ENCODE results near the gene ZMAT5. TPM values are rescaled to one million over a fixed set of nuclear protein-coding genes. Genes with fewer than 3 reads are reported as not detected.

The ZMAT5 gene
- total and polyA plus RNA-seq, 12 donors: 15.1 to 46.7 (median 21.0) TPM

GRCh38 chr22:29705651-29706050 is 61.2 kb downstream of the ZMAT5 start:
- WGBS, 2 donors: 80 to 83% methylated on average over 7 of the region's 7 CpGs
- Histone ChIP-seq H3K4me1 (peaks cover 0 to 30% (median 11%) of the 10 kb centered on the region in 9 donors), H3K4me3 (no peak overlapping the region), H3K36me3 (no peaks in the 10 kb centered on the region), H3K9me3 (no peaks in the 10 kb centered on the region), H3K27ac (no peak overlapping the region), H3K27me3 (peaks cover 0 to 66% (median 36%) of the 10 kb centered on the region in 7 donors)
- DNase-seq: no peak
- TF ChIP-seq CTCF (IDR thresholded peaks at IDR 0.05): no peak
- intact Hi-C loops (cut with DNase I): no loop called here
- ATAC-seq: no peak

GRCh38 chr22:29704528-29705285 is 62.1 kb downstream of the ZMAT5 start:
- peaks cover 0 to 30% (median 11%) of the 10 kb centered on the region in 9 donors for H3K4me1 ChIP-seq

GRCh38 chr22:29703569-29704195 is 63.1 kb downstream of the ZMAT5 start:
- WGBS, 2 donors: 18 to 30% methylated on average over 7 of the region's 7 CpGs
- Histone ChIP-seq H3K27me3 (peaks cover 0 to 52% (median 39%) of the 10 kb centered on the region in 7 donors), H3K4me3 (no peak overlapping the region), H3K9me3 (no peaks in the 10 kb centered on the region), H3K4me1 (peaks cover 0 to 30% (median 11%) of the 10 kb centered on the region in 9 donors), H3K27ac (no peak overlapping the region), H3K36me3 (no peaks in the 10 kb centered on the region)
- TF ChIP-seq CTCF (IDR thresholded peaks at IDR 0.05): no peak
- no peak for ATAC-seq
- no peak for DNase-seq
- intact Hi-C loops (cut with DNase I): loop anchor here in 1 of 10 donors (5.0 kb wide), 1 partner anchor 304 kb away; no protein-coding TSS in a partner anchor

More at GRCh38 chr22:29704528-29705285, 62.1 kb downstream of the ZMAT5 start:
- DNase-seq (no peak), ATAC-seq (peak in 3 of 8 donors; percentile 26 to 49 (median 32))
- Histone ChIP-seq H3K27me3 (peaks cover 0 to 58% (median 39%) of the 10 kb centered on the region in 7 donors), H3K4me3 (no peak overlapping the region), H3K27ac (no peak overlapping the region), H3K36me3 (no peaks in the 10 kb centered on the region), H3K9me3 (no peaks in the 10 kb centered on the region)
- TF ChIP-seq CTCF (IDR thresholded peaks at IDR 0.05): no peak
- 19 to 24% methylated on average over 14 of the region's 14 CpGs for WGBS, 2 donors
- intact Hi-C loops (cut with DNase I): loop anchor here in 1 of 10 donors (5.0 kb wide), 1 partner anchor 303 kb away; no protein-coding TSS in a partner anchor

- WGBS, 2 donors: 18 to 27% methylated on average over 19 of the region's 19 CpGs
These were observed 63.8 kb downstream of the ZMAT5 start for GRCh38 chr22:29702931-29703501.

More at GRCh38 chr22:29702931-29703501, 63.8 kb downstream of the ZMAT5 start:
- H3K27ac ChIP-seq: no peak overlapping the region
- intact Hi-C loops (cut with DNase I): loop anchor here in 1 of 10 donors (5.0 kb wide), 1 partner anchor 304 kb away; no protein-coding TSS in a partner anchor
- peak in 5 of 8 donors; percentile 34 to 68 (median 59) for ATAC-seq
- no peak overlapping the region for H3K4me3 ChIP-seq
- peaks cover 0 to 30% (median 11%) of the 10 kb centered on the region in 9 donors for H3K4me1 ChIP-seq
- H3K36me3 ChIP-seq: peaks cover 0 to 2% (median 0%) of the 10 kb centered on the region in 9 donors
- H3K9me3 ChIP-seq: no peaks in the 10 kb centered on the region
- DNase-seq: peak in 1 of 2 donors; percentile 44
- no peak for TF ChIP-seq CTCF (IDR thresholded peaks at IDR 0.05)
- H3K27me3 ChIP-seq: peaks cover 0 to 50% (median 39%) of the 10 kb centered on the region in 7 donors
